HG03039 (cell line): Measurements from ENCODE around the gene POGLUT2.
"Not testable (repeated sequence)": the region's sequence is repeated elsewhere in the genome, so short reads cannot be mapped to it uniquely, and the experiment has no call there.

Experiments
- ATAC-seq: cut with Tn5 transposase; IDR thresholded peaks from one replicate; pipeline ENCODE4 v1.9.1; 2021; ENCODE audit warnings: mild to moderate bottlenecking, moderate library complexity; ENCODE audit not compliant: unreplicated experiment

The POGLUT2 gene

GRCh38 chr13:102807699-102808098, 8.9 kb upstream of the POGLUT2 start:
- ATAC-seq = no peak

GRCh38 chr13:102805680-102806079, 6.9 kb upstream of the POGLUT2 start:
- ATAC-seq = no peak

- ATAC-seq = peak; percentile 77
Observed at GRCh38 chr13:102800145-102801041, 1.6 kb upstream of the POGLUT2 start.

- peak; percentile 2 for ATAC-seq
Observed at GRCh38 chr13:102799426-102800144, 809 bp upstream of the POGLUT2 start.

- no peak for ATAC-seq
Observed at GRCh38 chr13:102793611-102794355, 5.0 kb downstream of the POGLUT2 start.

GRCh38 chr13:102792396-102792795, 6.4 kb downstream of the POGLUT2 start:
- no peak for ATAC-seq

- no peak for ATAC-seq
Observed at GRCh38 chr13:102788683-102789082, 10.1 kb downstream of the POGLUT2 start.

GRCh38 chr13:102784483-102784882, 14.3 kb downstream of the POGLUT2 start:
- ATAC-seq = no peak

- no peak for ATAC-seq
Observed at GRCh38 chr13:102781591-102781990, 17.2 kb downstream of the POGLUT2 start.

GRCh38 chr13:102780656-102781055, 18.1 kb downstream of the POGLUT2 start:
- ATAC-seq = not testable (repeated sequence)

- ATAC-seq = no peak
Observed at GRCh38 chr13:102779436-102780159, 19.2 kb downstream of the POGLUT2 start.

- ATAC-seq = no peak
Observed at GRCh38 chr13:102777736-102778135, 21.0 kb downstream of the POGLUT2 start.

- no peak for ATAC-seq
Observed at GRCh38 chr13:102776271-102776670, 22.5 kb downstream of the POGLUT2 start.

- ATAC-seq = no peak
Observed at GRCh38 chr13:102774591-102775520, 23.9 kb downstream of the POGLUT2 start.

- ATAC-seq = no peak
Observed at GRCh38 chr13:102774214-102774568, 24.6 kb downstream of the POGLUT2 start.

- peak; percentile 94 for ATAC-seq
Observed at GRCh38 chr13:102773441-102774213, 25.1 kb downstream of the POGLUT2 start, which contains the start of gene TEX30. Gene TEX30, minus strand, starts transcription at chr13:102773786. Its CDS starts 3,760 bp downstream, at chr13:102770026.

- no peak for ATAC-seq
Observed at GRCh38 chr13:102772042-102772425, 26.7 kb downstream of the POGLUT2 start.

GRCh38 chr13:102771298-102772041, 27.3 kb downstream of the POGLUT2 start:
- no peak for ATAC-seq
